NCI-H345 (cell line): ENCODE measurements around the gene SDR42E1.

ENCODE experiments used
- DNase-seq: peaks from one replicate; lab custom pipeline; 2025; lab: John Stamatoyannopoulos, UW

The SDR42E1 gene

GRCh38 chr16:82011199-82011641, at the start of gene SDR42E1:
SDR42E1 (minus strand) TSS chr16:82011470; CDS start chr16:82000858, 10,612 bp downstream.
- DNase-seq: no peak

- no peak for DNase-seq
Measured at GRCh38 chr16:82059983-82060421, 48.7 kb upstream of the SDR42E1 start.

GRCh38 chr16:82059161-82059982, 48.1 kb upstream of the SDR42E1 start:
- DNase-seq: no peak

- no peak for DNase-seq
Measured at GRCh38 chr16:82056550-82056896, 45.3 kb upstream of the SDR42E1 start.

- no peak for DNase-seq
Measured at GRCh38 chr16:82055728-82056549, 44.7 kb upstream of the SDR42E1 start.

GRCh38 chr16:82055117-82055516, 43.8 kb upstream of the SDR42E1 start:
- DNase-seq: no peak

GRCh38 chr16:82051656-82052055, 40.4 kb upstream of the SDR42E1 start:
- DNase-seq: no peak

- no peak for DNase-seq
Measured at GRCh38 chr16:82050909-82051357, 39.7 kb upstream of the SDR42E1 start.

GRCh38 chr16:82050506-82050905, 39.2 kb upstream of the SDR42E1 start:
- DNase-seq: no peak

- DNase-seq: no peak
Measured at GRCh38 chr16:82049484-82049883, 38.2 kb upstream of the SDR42E1 start.

GRCh38 chr16:82047787-82048186, 36.5 kb upstream of the SDR42E1 start:
- DNase-seq: no peak

- DNase-seq: no peak
Measured at GRCh38 chr16:82047374-82047773, 36.1 kb upstream of the SDR42E1 start.

GRCh38 chr16:82046941-82047340, 35.7 kb upstream of the SDR42E1 start:
- DNase-seq: no peak

GRCh38 chr16:82046541-82046940, 35.3 kb upstream of the SDR42E1 start:
- no peak for DNase-seq

GRCh38 chr16:82045465-82045864, 34.2 kb upstream of the SDR42E1 start:
- no peak for DNase-seq

GRCh38 chr16:82044585-82044911, 33.3 kb upstream of the SDR42E1 start:
- DNase-seq: no peak

- no peak for DNase-seq
Measured at GRCh38 chr16:82043680-82044584, 32.7 kb upstream of the SDR42E1 start.

- no peak for DNase-seq
Measured at GRCh38 chr16:82042846-82043245, 31.6 kb upstream of the SDR42E1 start.

GRCh38 chr16:82042144-82042543, 30.9 kb upstream of the SDR42E1 start:
- DNase-seq: no peak

GRCh38 chr16:82041542-82041941, 30.3 kb upstream of the SDR42E1 start:
- no peak for DNase-seq

- no peak for DNase-seq
Measured at GRCh38 chr16:82040296-82040695, 29.0 kb upstream of the SDR42E1 start.

- no peak for DNase-seq
Measured at GRCh38 chr16:82037666-82038065, 26.4 kb upstream of the SDR42E1 start.
